ENCODE measurements around the gene CLEC9A.

GRCh38 chr12:10101042-10101579 lies 70.6 kb downstream of the CLEC9A start:
- TF ChIP-seq EP300 (IDR thresholded peaks at IDR 0.05; ENCODE audit: borderline replicate concordance in 1 of 2, control insufficient read depth in 1 of 2, low read depth in 2 of 2, low read length in 2 of 2) (no peak), POLR2A (IDR thresholded peaks at IDR 0.05; ENCODE audit: low read depth, low read length) (no peak), SIN3A (IDR thresholded peaks at IDR 0.05; ENCODE audit: low read depth, low read length) (no peak), BACH1 (IDR thresholded peaks at IDR 0.05; ENCODE audit: borderline replicate concordance) (no peak), NFIC (IDR thresholded peaks at IDR 0.05; ENCODE audit: low read depth, low read length) (no peak), CHD1 (IDR thresholded peaks at IDR 0.05; ENCODE audit: low read depth, low read length) (no peak), POLR2AphosphoS5 (IDR thresholded peaks at IDR 0.05; ENCODE audit: low read length) (no peak), POLR2AphosphoS2 (IDR thresholded peaks at IDR 0.05; ENCODE audit: low read depth, low read length) (no peak)
- TF ChIP-seq, protein P1, sequence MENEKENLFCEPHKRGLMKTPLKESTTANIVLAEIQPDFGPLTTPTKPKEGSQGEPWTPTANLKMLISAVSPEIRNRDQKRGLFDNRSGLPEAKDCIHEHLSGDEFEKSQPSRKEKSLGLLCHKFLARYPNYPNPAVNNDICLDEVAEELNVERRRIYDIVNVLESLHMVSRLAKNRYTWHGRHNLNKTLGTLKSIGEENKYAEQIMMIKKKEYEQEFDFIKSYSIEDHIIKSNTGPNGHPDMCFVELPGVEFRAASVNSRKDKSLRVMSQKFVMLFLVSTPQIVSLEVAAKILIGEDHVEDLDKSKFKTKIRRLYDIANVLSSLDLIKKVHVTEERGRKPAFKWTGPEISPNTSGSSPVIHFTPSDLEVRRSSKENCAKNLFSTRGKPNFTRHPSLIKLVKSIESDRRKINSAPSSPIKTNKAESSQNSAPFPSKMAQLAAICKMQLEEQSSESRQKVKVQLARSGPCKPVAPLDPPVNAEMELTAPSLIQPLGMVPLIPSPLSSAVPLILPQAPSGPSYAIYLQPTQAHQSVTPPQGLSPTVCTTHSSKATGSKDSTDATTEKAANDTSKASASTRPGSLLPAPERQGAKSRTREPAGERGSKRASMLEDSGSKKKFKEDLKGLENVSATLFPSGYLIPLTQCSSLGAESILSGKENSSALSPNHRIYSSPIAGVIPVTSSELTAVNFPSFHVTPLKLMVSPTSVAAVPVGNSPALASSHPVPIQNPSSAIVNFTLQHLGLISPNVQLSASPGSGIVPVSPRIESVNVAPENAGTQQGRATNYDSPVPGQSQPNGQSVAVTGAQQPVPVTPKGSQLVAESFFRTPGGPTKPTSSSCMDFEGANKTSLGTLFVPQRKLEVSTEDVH (IDR thresholded peaks at IDR 0.05; ENCODE audit: low read depth, partially characterized antibody) = no peak

Data from GM12878 (cell line).